Measurements from ENCODE around the gene MRM2.

DNA sequence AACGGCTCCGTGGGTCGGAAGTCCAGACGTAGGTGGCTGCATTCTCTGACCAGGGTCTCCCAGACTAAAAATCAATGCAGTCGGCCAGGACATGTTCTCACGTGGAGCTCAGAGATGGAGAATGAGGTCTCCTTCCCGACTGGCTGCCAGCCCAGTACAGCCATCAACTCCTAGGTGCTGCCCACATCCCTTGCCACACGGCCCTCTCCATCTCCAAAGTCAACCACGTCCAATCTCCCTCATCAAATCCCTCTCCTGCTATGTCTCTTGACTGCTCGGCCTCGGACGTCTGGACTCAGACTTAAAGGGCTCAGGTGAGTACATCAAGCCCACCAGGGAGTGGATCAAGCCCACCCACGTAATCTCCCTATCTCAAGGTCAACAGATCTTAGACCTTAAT is 16.2 kb downstream of the MRM2 start:
- TF ChIP-seq, protein P1, sequence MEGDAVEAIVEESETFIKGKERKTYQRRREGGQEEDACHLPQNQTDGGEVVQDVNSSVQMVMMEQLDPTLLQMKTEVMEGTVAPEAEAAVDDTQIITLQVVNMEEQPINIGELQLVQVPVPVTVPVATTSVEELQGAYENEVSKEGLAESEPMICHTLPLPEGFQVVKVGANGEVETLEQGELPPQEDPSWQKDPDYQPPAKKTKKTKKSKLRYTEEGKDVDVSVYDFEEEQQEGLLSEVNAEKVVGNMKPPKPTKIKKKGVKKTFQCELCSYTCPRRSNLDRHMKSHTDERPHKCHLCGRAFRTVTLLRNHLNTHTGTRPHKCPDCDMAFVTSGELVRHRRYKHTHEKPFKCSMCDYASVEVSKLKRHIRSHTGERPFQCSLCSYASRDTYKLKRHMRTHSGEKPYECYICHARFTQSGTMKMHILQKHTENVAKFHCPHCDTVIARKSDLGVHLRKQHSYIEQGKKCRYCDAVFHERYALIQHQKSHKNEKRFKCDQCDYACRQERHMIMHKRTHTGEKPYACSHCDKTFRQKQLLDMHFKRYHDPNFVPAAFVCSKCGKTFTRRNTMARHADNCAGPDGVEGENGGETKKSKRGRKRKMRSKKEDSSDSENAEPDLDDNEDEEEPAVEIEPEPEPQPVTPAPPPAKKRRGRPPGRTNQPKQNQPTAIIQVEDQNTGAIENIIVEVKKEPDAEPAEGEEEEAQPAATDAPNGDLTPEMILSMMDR (IDR thresholded peaks at IDR 0.05): no peak
- TF ChIP-seq POLR2A (IDR thresholded peaks at IDR 0.05): no peak

Measured in uterus (tissue), 2 donors.